ENCODE measurements around the gene POLR2J2.
"Not testable (repeated sequence)": the region's sequence is repeated elsewhere in the genome, so short reads cannot be mapped to it uniquely, and the experiment has no call there.

- not testable (repeated sequence) for TF ChIP-seq CTCF, POLR2A (IDR thresholded peaks at IDR 0.05)
Measured at GRCh38 chr7:102697642-102698512, 26.4 kb upstream of the POLR2J2 start.

Data from testis (tissue), 2 donors.